Stimulated activated naive CD8-positive, alpha-beta T cell treated with anti-CD3 and anti-CD28 coated beads, Interleukin-15, Interleukin-2, amounts not matched to agents 100 U/mL and 50 U/mL, for 24 hours (primary cell): ENCODE data around the gene LEPR.
"Not testable (repeated sequence)": the region's sequence is repeated elsewhere in the genome, so short reads cannot be mapped to it uniquely, and the experiment has no call there.

ENCODE experiments used
- ATAC-seq: fragments of 150-1000 bp; cut with Tn5 transposase; one replicate; pipeline ENCODE4 v1.10.0; 2021
- DNase-seq: peaks from one replicate; pipeline ENCODE4 v3.0.0; 2021

LEPR gene

GRCh38 chr1:65435987-65436386, 15.5 kb downstream of the LEPR start:
- ATAC-seq = no peak
- no peak for DNase-seq

DNA sequence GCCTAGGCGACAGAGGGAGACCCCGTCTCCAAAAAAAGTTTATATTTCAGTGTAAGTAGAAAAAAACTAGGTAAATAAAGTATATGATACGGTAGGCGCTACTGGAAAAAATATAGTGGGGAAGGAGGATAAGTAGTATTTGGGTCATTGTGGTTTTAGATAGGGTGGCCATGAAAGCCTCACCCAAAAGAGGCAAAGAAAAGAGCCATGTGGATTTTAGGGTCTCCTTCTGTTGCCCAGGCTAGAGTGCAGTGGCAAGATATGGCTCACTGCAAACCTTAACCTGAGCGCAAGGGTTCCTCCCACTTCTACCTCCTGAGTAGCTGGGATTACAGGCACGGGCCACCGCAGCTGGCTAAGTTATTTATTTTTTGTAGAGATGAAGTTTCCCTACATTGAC, 17.1 kb downstream of the LEPR start:
- ATAC-seq (no peak), DNase-seq (no peak)

- ATAC-seq = no peak
- DNase-seq = no peak
Measured at GRCh38 chr1:65440322-65440900, 19.9 kb downstream of the LEPR start.

GRCh38 chr1:65440915-65441314, 20.4 kb downstream of the LEPR start:
- DNase-seq = no peak
- no peak for ATAC-seq

- ATAC-seq = no peak
- no peak for DNase-seq
Measured at GRCh38 chr1:65441464-65441863, 21.0 kb downstream of the LEPR start.

DNA sequence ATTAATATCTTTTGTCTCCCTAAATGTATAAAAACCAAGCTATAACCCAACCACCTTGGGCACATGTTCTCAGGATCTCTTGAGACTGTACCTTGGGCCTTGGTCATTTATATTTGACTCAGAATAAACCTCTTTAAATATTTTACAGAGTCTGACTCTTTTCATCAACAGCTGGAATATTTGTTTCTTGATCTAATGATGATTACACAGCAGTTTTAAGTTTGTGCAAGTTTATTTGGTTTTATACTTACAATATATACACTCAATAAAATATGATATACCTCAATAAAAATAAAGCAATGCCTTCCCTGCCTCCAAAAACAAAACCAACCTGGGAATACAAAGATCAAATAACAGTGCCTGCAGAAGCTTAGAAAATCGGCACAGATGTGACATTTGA, 22.0 kb downstream of the LEPR start:
- ATAC-seq (no peak), DNase-seq (no peak)

DNA sequence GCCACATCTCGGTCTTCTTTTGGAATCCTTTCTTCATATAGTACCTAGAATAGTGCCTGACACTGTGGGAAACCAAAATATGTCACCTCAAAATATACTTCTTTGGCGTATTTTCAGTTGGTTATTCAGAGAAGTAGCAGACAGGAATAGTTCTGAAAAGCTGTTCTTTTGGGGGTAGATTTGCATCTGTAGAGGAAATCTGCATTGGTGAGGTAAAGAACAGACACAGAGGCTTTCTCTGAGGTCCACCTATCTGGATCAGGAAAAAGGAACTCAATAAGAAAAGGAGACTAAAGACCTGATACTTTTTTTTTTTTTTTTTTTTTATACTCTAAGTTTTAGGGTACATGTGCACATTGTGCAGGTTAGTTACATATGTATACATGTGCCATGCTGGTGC, 23.2 kb downstream of the LEPR start:
- no peak for DNase-seq
- no peak for ATAC-seq

- ATAC-seq (no peak), DNase-seq (no peak)
Measured at GRCh38 chr1:65444128-65444640, 23.7 kb downstream of the LEPR start.

GRCh38 chr1:65445837-65446236, 25.4 kb downstream of the LEPR start:
- DNase-seq (no peak), ATAC-seq (no peak)

GRCh38 chr1:65449214-65449823, 28.9 kb downstream of the LEPR start:
- DNase-seq (no peak), ATAC-seq (no peak)

GRCh38 chr1:65455678-65456077, 35.2 kb downstream of the LEPR start:
- not testable (repeated sequence) for DNase-seq, ATAC-seq

GRCh38 chr1:65456481-65456880, 36.0 kb downstream of the LEPR start:
- ATAC-seq (no peak), DNase-seq (no peak)

GRCh38 chr1:65457868-65458267, 37.4 kb downstream of the LEPR start:
- DNase-seq (no peak), ATAC-seq (no peak)

DNA sequence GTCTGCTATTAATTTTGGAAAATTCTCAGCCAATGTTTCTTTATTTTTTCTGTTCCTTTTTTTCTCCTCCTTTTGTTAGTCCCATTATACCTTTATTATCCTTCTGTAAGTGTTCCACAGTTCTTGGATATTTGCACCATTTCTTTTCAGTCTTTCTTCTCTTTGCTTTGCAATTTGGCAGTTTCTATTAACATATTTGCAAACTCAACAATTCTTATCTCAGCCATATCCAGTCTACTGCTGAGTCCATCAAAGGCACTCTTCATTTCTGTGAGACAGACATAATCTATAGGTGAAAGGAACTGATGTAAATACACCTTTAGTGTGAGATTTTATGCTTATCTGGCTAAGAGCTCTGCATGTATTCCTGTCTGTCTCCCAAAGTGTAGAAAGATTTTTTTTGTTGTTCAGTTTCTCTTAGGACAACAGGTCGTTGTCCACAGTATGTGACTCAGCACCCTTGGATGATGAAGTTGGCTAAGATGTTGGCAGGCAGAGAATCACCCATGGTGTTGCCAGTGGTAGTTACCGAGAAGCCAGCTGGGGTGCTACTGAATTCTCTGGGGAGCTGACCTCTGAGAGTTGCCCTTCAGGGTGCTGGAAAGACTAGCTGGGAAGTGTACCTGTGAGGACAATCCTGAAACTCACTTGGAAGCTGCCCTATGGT, 38.4 kb downstream of the LEPR start:
- DNase-seq (no peak), ATAC-seq (no peak)

DNA sequence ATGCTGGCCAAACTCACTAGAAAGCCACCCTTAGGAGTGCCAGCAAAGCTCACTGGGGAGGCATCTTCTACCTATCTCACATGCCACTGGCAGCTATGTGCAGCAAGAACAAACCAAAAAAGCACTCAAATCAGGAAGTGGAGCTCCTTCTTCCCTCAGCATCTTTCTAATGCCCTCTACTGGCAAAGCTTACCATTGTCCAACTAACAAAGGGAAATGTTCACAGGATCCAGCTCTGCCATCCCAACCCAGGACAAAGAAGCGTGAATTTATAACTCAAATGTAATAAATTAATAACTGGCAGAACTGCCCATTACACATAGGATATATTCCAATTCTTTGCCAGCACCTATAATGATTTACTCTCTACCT, 38.9 kb downstream of the LEPR start:
- ATAC-seq (no peak), DNase-seq (no peak)

- not testable (repeated sequence) for ATAC-seq, DNase-seq
Measured at GRCh38 chr1:65465837-65466236, 45.4 kb downstream of the LEPR start.

- ATAC-seq = no peak
Measured at GRCh38 chr1:65467536-65467935, 47.1 kb downstream of the LEPR start.

GRCh38 chr1:65469126-65469888, 48.8 kb downstream of the LEPR start:
- ATAC-seq = no peak

More at GRCh38 chr1:65467536-65467935, 47.1 kb downstream of the LEPR start:
- DNase-seq = no peak

DNA sequence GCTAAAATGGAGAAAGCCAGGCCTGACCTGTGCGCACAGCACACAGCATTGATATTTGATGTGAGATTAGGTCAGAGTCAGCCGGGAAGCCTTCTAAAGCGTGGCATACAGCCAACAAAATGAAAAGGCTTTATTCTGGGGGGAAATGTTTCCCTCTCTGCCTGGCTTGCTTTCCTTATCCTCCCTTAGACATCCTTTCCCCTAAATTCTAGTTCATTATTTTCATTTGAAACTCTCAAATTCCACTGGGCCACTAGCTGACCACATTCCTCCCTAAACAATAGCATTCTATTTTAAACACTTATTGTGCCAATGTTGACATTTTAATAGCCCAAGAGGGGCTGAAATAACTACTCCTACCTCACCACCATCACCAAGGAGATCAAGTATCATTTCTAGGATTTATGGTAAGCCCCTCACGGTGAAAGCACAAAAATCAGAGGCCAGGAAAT, 49.4 kb downstream of the LEPR start:
- no peak for ATAC-seq
- no peak for DNase-seq

More at GRCh38 chr1:65469126-65469888, 48.8 kb downstream of the LEPR start:
- no peak for DNase-seq
